OCI-LY3 (cell line): ENCODE data around the gene MUC13.

Experiments
- H2AFZ ChIP-seq: fragments of 200-600, 300-600 bp; shearing (Covaris generic); 2 replicates; pipeline ENCODE4 v1.6.0; 2014; ENCODE audit warnings: antibody characterized with exemption, low read depth, low read length
- H3K27ac ChIP-seq: fragments of 200-600, 300-600 bp; sonication (generic); 2 replicates; pipeline ENCODE4 v1.5.1; 2014; ENCODE audit warnings: mild to moderate bottlenecking, low read length, moderate library complexity, mixed read lengths
- H3K27me3 ChIP-seq: fragments of 200-600, 300-600 bp; sonication (generic); 2 replicates; pipeline ENCODE4 v1.6.1; 2014; ENCODE audit warnings: low read depth, low read length, mixed read lengths
- H3K36me3 ChIP-seq: fragments of 200-600, 300-600 bp; sonication (generic); replicated peaks from 2 replicates; pipeline ENCODE3; 2014; ENCODE audit warnings: low read depth, low read length, mixed read lengths
- H3K4me1 ChIP-seq: fragments of 300-600, 200-600 bp; sonication (generic); 2 replicates; pipeline ENCODE4 v1.6.1; 2014; ENCODE audit warnings: low read length, mixed read lengths
- H3K4me2 ChIP-seq: fragments of 200-600, 300-600 bp; sonication (generic); 2 replicates; pipeline ENCODE4 v1.6.1; 2014; ENCODE audit warnings: low read length, mixed read lengths
- H3K4me3 ChIP-seq: fragments of 300-600, 200-600 bp; sonication (generic); 2 replicates; pipeline ENCODE4 v1.5.1; 2014; ENCODE audit warnings: antibody characterized with exemption, mild to moderate bottlenecking, low read length, moderate library complexity
- H3K79me2 ChIP-seq: fragments of 300-600, 200-600 bp; shearing (Covaris generic); 2 replicates; pipeline ENCODE4 v1.6.1; 2014; ENCODE audit warnings: mild to moderate bottlenecking, low read length, mixed read lengths
- H3K9ac ChIP-seq: fragments of 300-600, 200-600 bp; shearing (Covaris generic); 2 replicates; pipeline ENCODE4 v1.6.0; 2014; ENCODE audit warnings: mild to moderate bottlenecking, low read length, moderate library complexity
- H3K9me3 ChIP-seq: fragments of 200-600, 300-600 bp; shearing (Covaris generic); 2 replicates; pipeline ENCODE4 v1.6.1; 2014; ENCODE audit warnings: low read length, mixed read lengths; ENCODE audit not compliant: insufficient read depth
- H4K20me1 ChIP-seq: fragments of 200-600, 300-600 bp; sonication (generic); 2 replicates; pipeline ENCODE4 v1.6.1; 2016; ENCODE audit warnings: low read length, mixed read lengths; ENCODE audit not compliant: insufficient read depth
- EZH2phosphoT487 ChIP-seq: fragments of 200-600 bp; shearing (Covaris generic); IDR thresholded peaks from 2 replicates; pipeline ENCODE4 v1.6.1; 2018; ENCODE audit warnings: antibody characterized with exemption, mixed run types, low read depth
- TF ChIP-seq, protein P1 (sequence below): fragments of 200-600, 300-600 bp; sonication (generic); IDR thresholded peaks from 2 replicates; pipeline ENCODE4 v1.5.1; 2014; ENCODE audit warnings: antibody characterized with exemption, low read length, low read depth

The MUC13 gene

GRCh38 chr3:124861041-124861440, 73.5 kb downstream of the MUC13 start:
- H3K27me3 ChIP-seq = 0 out of 2 replicates have a peak, but pooled peaks cover 5% of the 10 kb centered on the region
- no peak overlapping the region for H3K4me3 ChIP-seq
- TF ChIP-seq, protein P1, sequence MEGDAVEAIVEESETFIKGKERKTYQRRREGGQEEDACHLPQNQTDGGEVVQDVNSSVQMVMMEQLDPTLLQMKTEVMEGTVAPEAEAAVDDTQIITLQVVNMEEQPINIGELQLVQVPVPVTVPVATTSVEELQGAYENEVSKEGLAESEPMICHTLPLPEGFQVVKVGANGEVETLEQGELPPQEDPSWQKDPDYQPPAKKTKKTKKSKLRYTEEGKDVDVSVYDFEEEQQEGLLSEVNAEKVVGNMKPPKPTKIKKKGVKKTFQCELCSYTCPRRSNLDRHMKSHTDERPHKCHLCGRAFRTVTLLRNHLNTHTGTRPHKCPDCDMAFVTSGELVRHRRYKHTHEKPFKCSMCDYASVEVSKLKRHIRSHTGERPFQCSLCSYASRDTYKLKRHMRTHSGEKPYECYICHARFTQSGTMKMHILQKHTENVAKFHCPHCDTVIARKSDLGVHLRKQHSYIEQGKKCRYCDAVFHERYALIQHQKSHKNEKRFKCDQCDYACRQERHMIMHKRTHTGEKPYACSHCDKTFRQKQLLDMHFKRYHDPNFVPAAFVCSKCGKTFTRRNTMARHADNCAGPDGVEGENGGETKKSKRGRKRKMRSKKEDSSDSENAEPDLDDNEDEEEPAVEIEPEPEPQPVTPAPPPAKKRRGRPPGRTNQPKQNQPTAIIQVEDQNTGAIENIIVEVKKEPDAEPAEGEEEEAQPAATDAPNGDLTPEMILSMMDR = no peak
- TF ChIP-seq EZH2phosphoT487 = no peak
- H3K4me1 ChIP-seq = peaks cover 19% of the 10 kb centered on the region
- no peaks in the 10 kb centered on the region for H3K9me3 ChIP-seq
- no peak overlapping the region for H2AFZ ChIP-seq
- no peak overlapping the region for H3K27ac ChIP-seq
- H3K9ac ChIP-seq = no peak overlapping the region
- H4K20me1 ChIP-seq = no peaks in the 10 kb centered on the region
- no peaks in the 10 kb centered on the region for H3K79me2 ChIP-seq
- no peak overlapping the region for H3K4me2 ChIP-seq
- H3K36me3 ChIP-seq = no peaks in the 10 kb centered on the region

GRCh38 chr3:124860599-124860998, 74.0 kb downstream of the MUC13 start:
- H3K4me3 ChIP-seq = no peak overlapping the region
- TF ChIP-seq EZH2phosphoT487 = no peak
- TF ChIP-seq, protein P1 = no peak
- no peaks in the 10 kb centered on the region for H3K36me3 ChIP-seq
- H3K9me3 ChIP-seq = no peaks in the 10 kb centered on the region
- H3K79me2 ChIP-seq = no peaks in the 10 kb centered on the region
- peaks cover 19% of the 10 kb centered on the region for H3K4me1 ChIP-seq
- no peaks in the 10 kb centered on the region for H4K20me1 ChIP-seq
- no peak overlapping the region for H2AFZ ChIP-seq
- H3K9ac ChIP-seq = no peak overlapping the region
- H3K27ac ChIP-seq = no peak overlapping the region
- no peak overlapping the region for H3K4me2 ChIP-seq
- H3K27me3 ChIP-seq = 0 out of 2 replicates have a peak, but pooled peaks cover 5% of the 10 kb centered on the region

- Histone ChIP-seq H3K36me3 (no peaks in the 10 kb centered on the region), H3K9me3 (no peaks in the 10 kb centered on the region), H3K4me2 (no peak overlapping the region), H4K20me1 (no peaks in the 10 kb centered on the region), H2AFZ (no peak overlapping the region), H3K4me1 (peaks cover 19% of the 10 kb centered on the region), H3K27ac (no peak overlapping the region), H3K27me3 (0 out of 2 replicates have a peak, but pooled peaks cover 5% of the 10 kb centered on the region), H3K9ac (no peak overlapping the region), H3K79me2 (no peaks in the 10 kb centered on the region), H3K4me3 (no peak overlapping the region)
- TF ChIP-seq, protein P1 = no peak
- no peak for TF ChIP-seq EZH2phosphoT487
These were observed 75.5 kb downstream of the MUC13 start for GRCh38 chr3:124859025-124859424.

DNA sequence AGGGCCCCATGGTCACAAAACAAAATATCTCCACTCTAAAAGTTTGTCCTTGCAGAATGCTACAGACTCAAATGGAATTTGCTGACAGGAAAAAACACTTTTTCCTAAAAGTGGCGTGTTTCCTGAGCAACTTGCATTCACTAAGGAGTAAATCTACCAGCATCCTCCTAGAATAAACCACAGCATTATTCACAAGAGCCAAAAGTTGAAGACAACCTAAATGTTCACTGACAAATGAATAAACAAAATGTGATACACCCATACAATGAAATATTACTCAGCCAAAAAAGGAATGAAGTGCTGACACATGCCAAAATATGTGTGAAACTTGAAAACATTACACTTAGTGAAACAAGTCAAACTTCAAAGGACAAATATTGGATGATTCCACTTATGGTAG, 76.3 kb downstream of the MUC13 start:
- Histone ChIP-seq H3K27ac (no peak overlapping the region), H3K9me3 (no peaks in the 10 kb centered on the region), H3K4me2 (no peak overlapping the region), H4K20me1 (no peaks in the 10 kb centered on the region), H3K4me1 (peaks cover 15% of the 10 kb centered on the region), H2AFZ (no peak overlapping the region), H3K27me3 (0 out of 2 replicates have a peak, but pooled peaks cover 5% of the 10 kb centered on the region), H3K4me3 (no peak overlapping the region), H3K79me2 (no peaks in the 10 kb centered on the region), H3K36me3 (no peaks in the 10 kb centered on the region), H3K9ac (no peak overlapping the region)
- no peak for TF ChIP-seq EZH2phosphoT487
- TF ChIP-seq, protein P1 = no peak
